Bronchial epithelial cell (primary cell): ENCODE measurements around the gene TUBB3. TPM values are rescaled to one million over a fixed set of nuclear protein-coding genes. Genes with fewer than 3 reads are reported as not detected.
A peak's percentile ranks its signal among the peaks of the same experiment; 100 is the strongest.

Experiments
- DNase-seq: peaks from one replicate; pipeline ENCODE4 v3.0.0-alpha.2; 2010; ENCODE audit warnings: low read depth
- FAIRE-seq: peaks from 2 replicates; lab custom pipeline; 2011; peaks lifted over from hg19 to GRCh38; lab: Jason Lieb, UNC
- H3K27me3 ChIP-seq: 2 replicates; pipeline ENCODE4 v1.5.1; 2011; ENCODE audit warnings: low read length; ENCODE audit not compliant: control insufficient read depth, insufficient read depth
- H3K36me3 ChIP-seq: 2 replicates; pipeline ENCODE4 v1.5.1; 2011; ENCODE audit warnings: low read length; ENCODE audit not compliant: control insufficient read depth, insufficient read depth
- H3K4me3 ChIP-seq: 2 replicates; pipeline ENCODE4 v1.5.1; 2011; ENCODE audit warnings: mild to moderate bottlenecking, low read depth, low read length, control low read depth
- CTCF ChIP-seq: IDR thresholded peaks from 2 replicates; pipeline ENCODE4 v1.5.1; 2011; ENCODE audit warnings: mild to moderate bottlenecking, moderate library complexity, low read length, control low read depth, inconsistent platforms; ENCODE audit not compliant: insufficient read depth, severe bottlenecking
- total RNA-seq: library from RNA; depleted of rRNA; stranded (reverse); fragments of >200 nt; gene quantifications from 2 replicates; pipeline ENCODE4 v1.2.1, GENCODE V29; 2014

Gene TUBB3
- total RNA-seq, 1 donor from 2014 or later = 24.5 TPM

GRCh38 chr16:89936508-89936907 lies 13.4 kb downstream of the TUBB3 start:
- DNase-seq = no peak
- Histone ChIP-seq H3K4me3 (no peak overlapping the region), H3K36me3 (peaks cover 21% of the 10 kb centered on the region), H3K27me3 (no peaks in the 10 kb centered on the region)
- no peak for TF ChIP-seq CTCF
- no peak for FAIRE-seq

- FAIRE-seq (no peak), DNase-seq (no peak)
- Histone ChIP-seq H3K4me3 (no peak overlapping the region), H3K36me3 (peaks cover 16% of the 10 kb centered on the region), H3K27me3 (no peaks in the 10 kb centered on the region)
- TF ChIP-seq CTCF = no peak
Observed at GRCh38 chr16:89936981-89937380, 13.8 kb downstream of the TUBB3 start.

DNA sequence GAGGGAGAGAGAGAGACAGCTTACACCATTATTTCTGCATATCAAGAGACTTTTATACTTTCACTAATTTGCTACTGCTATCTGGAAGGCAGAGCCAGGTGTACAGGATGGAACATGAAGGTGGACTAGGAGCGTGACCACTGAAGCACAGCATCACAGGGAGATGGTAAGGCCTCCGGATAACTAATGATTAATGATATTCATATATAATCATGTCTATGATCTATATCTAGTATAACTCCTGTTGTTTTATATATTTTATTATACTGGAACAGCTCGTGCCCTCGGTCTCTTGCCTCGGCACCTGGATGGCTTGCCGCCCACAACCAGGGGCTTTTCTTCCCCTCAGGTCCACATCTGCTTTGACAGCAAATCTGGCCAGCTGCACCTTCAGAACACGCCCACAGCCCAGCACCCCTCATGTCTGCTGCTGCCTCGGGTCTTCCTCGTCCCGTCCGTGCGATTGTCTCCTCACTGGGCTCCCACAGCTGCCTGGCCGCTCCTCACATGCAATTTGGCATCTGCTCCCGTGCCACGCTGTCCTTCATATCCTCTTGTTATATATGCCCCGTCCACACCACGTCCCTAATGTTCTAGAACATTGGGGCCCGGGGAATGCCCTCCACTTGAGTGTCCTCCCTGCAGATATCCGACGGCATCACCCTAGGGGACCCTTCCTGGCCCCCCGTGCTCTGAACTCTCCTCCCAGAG lies 15.2 kb downstream of the TUBB3 start:
- FAIRE-seq = no peak
- Histone ChIP-seq H3K4me3 (no peak overlapping the region), H3K27me3 (no peaks in the 10 kb centered on the region), H3K36me3 (peaks cover 10% of the 10 kb centered on the region)
- TF ChIP-seq CTCF = no peak
- DNase-seq = no peak

GRCh38 chr16:89944773-89945172 lies 21.6 kb downstream of the TUBB3 start:
- no peak for TF ChIP-seq CTCF
- H3K27me3 ChIP-seq = peaks cover 2% of the 10 kb centered on the region
- FAIRE-seq (no peak), DNase-seq (no peak)
- H3K36me3 ChIP-seq = no peaks in the 10 kb centered on the region
- H3K4me3 ChIP-seq = no peak overlapping the region

GRCh38 chr16:89945654-89946053 lies 22.5 kb downstream of the TUBB3 start:
- no peak for FAIRE-seq
- no peaks in the 10 kb centered on the region for H3K36me3 ChIP-seq
- H3K27me3 ChIP-seq = peaks cover 2% of the 10 kb centered on the region
- TF ChIP-seq CTCF = peak; percentile 43
- peak; percentile 37 for DNase-seq
- H3K4me3 ChIP-seq = no peak overlapping the region

GRCh38 chr16:89946515-89946914 lies 23.4 kb downstream of the TUBB3 start:
- DNase-seq = no peak
- no peak overlapping the region for H3K4me3 ChIP-seq
- no peaks in the 10 kb centered on the region for H3K36me3 ChIP-seq
- FAIRE-seq = no peak
- no peak for TF ChIP-seq CTCF
- H3K27me3 ChIP-seq = peaks cover 2% of the 10 kb centered on the region
